GM18951 (cell line): ENCODE results near the gene DDX10.

ENCODE experiments used
- POLR2A ChIP-seq: IDR thresholded peaks from 4 replicates; pipeline ENCODE4 v1.6.1; 2011; ENCODE audit warnings: mild to moderate bottlenecking; ENCODE audit not compliant: insufficient read length, insufficient read depth; ENCODE audit errors: extremely low read depth
- in situ Hi-C: fragments of 300-500 bp; cut with MboI; formaldehyde crosslinking; loops from one replicate; pipeline ENCODE4 v1.12.0; 2022; ENCODE audit warnings: low sequenced_read_pairs, mixed read lengths, inconsistent platforms; ENCODE audit not compliant: unreplicated experiment

The DDX10 gene

DNA sequence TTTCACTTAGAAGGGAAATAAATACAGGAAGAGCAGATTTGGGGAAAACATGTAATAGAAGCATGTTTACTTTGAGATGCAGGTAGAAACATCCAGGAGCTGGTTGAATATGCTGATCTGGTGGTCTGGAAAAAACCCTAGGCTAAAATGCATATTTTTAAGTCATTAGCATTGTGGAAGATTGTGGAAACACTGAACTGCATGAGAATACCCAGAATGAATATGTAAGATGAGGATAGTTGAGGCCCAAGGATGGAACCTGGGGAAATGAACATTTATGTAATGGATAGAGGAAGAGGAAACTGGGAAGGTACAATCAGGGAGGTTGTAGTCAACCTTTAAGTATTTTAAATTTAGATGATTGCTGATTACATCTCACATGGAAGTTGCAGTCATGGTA lies 269.4 kb downstream of the DDX10 start:
- in situ Hi-C loops: no loop called here
- TF ChIP-seq POLR2A: no peak

DNA sequence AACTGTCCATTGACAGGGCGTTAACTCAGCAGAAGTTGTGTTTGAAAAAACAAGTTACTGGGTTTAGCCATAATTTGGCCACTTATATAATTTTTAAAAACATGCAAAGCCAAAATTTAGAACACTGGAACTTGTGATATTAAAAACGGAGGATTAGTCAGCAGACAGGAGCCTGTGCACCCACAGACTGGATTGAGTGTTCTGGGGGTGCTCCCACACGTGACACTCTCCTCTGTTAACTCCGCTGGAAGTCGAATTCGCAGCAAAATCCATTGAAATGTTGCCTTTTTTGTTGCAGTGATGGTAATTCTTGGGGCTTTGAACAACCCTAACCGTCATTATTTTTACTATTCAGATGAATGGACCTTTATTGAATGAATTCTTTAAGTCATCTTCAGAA lies 269.8 kb downstream of the DDX10 start:
- in situ Hi-C loops: no loop called here
- TF ChIP-seq POLR2A: no peak

- no peak for TF ChIP-seq POLR2A
- in situ Hi-C loops: no loop called here
Observed at GRCh38 chr11:108937746-108938145, 272.9 kb downstream of the DDX10 start.

DNA sequence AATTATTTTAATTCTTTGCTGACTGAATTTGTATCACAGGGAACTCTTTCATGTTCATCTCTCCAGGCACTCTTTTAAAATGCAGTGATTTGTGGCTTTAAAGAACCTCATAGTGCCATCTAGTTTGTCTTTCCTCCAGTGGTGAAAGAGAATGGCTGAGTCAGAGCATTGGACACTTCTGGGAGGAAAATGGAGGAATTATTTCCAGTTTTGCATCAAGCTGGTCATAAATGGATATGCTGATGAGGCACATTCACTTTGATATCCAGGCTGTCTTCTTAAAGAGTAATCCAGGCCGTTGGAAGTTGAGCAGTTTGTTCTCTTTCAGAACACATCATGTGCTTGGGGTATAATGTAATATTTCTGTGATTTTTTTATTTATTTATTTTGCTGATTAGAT lies 273.7 kb downstream of the DDX10 start:
- TF ChIP-seq POLR2A: no peak
- in situ Hi-C loops: no loop called here

DNA sequence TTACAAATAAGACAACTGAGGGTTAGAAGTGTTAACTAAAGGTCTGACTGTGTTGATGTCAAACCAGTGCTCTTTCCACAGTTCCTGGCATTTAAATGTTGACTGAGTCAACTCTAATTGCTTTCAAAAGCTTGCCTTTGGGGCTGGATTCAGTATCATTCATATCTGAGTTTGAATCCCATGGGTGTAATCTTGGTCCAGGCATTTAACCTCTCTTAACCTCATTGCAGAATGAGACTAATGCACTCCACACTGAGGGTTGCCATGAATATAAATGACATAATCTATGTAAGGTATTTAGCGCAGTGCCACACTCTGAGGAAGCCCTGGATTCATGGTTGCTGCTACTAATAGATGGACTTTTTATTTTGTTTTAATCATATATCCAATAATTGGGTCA lies 274.3 kb downstream of the DDX10 start:
- TF ChIP-seq POLR2A: no peak
- in situ Hi-C loops: no loop called here

DNA sequence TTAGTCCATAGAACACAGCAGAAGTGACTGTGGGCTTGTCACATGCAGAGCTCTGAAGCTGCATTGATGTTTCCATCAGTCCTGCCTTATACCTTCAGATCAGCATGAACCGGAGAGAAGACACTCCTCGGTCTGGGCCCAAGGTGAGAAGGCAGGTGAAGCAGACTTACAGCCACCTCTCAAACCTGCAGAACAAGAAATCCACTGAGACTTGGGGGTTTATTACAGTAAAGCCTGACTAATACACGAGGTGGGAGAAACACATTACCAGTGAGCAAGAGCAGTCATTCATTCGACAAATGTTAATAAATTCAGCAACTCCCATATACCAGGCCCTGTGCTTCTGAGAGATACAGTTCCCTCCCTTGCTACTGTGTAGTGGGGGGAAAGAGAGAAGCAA lies 279.0 kb downstream of the DDX10 start:
- in situ Hi-C loops: no loop called here

DNA sequence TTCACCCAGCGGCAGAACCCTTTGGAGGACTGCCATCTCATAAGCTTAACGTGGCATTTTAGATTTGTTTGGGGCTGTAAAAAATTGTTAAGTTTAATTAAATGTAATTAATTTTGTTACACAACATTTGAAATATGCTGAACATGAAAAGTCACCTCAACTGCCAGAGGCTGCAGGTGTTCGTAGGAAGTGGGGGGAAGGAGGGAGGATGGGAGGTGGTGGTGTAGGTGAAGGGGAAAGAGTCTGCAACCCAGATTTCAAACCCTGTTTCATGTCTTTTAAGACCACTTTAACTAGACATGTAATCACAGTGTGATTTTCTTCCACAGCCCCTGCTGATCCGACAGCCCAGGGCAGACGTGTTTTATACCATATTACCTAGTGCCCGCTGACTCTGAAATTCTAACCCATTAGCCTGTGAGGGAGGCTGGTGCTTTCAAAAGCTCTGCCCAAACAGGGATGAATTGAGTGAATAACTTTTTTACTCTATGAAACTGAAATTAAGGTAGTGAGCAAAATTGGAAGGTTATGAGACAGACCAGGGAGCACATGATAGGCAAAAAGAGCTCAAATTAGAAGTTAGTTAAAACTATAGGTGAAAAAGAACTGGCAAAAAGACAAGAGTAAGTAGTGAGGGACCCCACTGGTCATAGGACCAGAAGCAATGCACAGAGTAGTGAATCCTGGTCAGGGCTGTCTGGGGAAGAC lies 279.8 kb downstream of the DDX10 start:
- in situ Hi-C loops: no loop called here
- TF ChIP-seq POLR2A: no peak

More for the DNA sequence above, 279.0 kb downstream of the DDX10 start:
- TF ChIP-seq POLR2A: no peak

GRCh38 chr11:108945341-108945740 lies 280.5 kb downstream of the DDX10 start:
- no peak for TF ChIP-seq POLR2A
- in situ Hi-C loops: no loop called here

DNA sequence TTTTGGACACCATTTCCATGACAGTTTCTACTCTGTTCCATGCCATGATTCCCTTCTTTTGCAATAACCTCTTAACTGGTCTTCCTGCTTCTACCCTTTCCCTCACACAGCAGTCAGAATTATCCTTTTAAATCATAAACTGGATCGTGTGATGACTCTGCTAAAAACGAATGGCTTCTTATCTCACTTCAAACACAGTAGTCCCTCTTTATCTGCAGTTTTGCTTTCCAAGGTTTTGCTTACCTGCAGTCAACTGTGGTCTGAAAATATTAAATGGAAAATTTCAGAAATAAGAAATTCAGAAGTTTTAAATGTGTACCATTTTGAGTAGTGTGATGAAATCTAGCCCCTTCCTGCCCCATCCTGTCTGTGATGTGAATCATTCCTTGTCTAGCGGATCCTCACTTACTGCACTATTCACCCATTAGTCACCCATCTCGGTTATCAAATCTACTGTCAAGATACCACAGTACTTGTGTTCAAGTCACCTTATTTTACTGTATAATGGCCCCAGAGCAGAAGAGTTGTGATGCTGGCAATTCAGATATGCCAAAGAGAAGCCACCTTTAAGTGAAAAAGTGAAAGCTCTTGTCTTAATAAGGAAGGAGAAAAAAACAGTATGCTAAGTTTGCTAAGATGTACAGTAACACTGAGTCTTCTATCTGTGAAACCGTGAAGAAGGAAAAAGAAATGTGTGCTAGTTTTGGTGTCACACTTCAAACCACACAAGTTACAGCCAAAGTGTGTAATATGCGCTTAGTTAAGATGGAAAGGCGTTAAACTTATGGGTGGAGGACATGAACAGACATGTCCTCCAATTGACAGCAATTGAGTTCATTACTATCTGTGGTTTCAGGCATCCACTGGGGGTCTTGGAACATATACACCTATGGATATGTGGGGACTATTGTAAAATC lies 283.0 kb downstream of the DDX10 start:
- in situ Hi-C loops: no loop called here
- no peak for TF ChIP-seq POLR2A

DNA sequence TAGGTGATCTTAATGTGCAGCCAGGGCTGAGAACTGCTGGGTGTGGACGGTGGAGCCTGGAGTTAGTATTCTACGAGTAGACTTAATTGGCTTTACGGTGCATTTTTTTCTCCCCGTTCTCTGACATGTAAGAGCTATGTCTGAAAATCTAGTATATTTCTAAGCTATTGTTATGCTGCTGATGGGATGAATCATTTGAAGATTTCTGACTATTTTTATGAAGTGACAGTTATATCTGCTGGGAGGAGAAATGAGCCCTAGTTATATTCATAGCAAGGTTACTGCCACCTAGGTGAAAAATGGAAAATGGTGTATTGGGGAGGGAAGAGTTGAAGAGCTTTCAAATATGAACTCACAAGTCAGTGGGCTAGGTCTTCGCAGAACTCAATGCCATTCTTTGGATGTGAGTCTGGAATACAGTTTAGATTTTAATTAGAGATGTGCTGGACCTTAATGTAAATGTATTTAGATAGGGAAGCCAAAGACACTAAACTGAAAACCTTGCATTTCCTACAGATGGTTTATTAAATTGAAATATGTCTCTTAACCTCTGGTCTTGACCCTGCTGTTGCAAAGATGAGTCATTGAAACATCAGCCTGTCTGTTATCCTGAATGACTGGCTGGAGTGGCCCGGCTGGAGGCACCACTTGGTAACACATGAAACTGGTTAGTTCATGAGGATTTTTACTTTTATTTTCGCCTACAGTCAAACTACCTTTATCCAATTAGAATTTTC lies 293.7 kb downstream of the DDX10 start:
- in situ Hi-C loops: no loop called here
- TF ChIP-seq POLR2A: no peak

DNA sequence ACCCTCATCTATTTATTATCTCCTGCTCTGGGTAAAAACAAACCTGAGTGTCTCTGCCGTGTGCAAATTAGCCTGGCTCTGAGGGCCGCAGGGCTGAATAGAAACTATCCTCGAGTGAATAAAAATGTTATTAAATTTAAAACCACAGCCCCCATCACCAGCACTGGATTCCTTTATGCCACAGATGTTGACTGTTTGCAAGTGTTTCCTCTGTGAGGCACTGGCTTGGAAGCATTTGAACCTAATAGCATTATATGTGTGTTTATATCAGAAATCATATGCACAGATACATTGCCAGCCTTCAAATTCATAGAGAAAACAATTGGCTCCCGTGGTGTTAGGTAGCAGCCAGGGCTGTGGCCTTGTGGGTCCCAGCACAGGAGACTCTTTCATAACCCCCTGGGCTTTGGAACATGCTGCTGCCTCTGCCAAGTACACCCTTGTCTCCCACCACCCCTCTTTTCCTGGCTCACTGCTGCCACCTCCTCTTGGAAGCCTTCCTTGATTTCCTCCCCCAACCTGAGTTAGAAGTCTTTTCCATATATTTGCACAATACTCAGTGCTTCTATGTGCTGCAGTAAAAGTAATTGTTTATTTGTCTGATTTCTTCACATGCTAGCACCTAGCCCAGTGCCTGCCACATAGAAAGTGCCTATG lies 294.4 kb downstream of the DDX10 start:
- TF ChIP-seq POLR2A: no peak
- in situ Hi-C loops: no loop called here

DNA sequence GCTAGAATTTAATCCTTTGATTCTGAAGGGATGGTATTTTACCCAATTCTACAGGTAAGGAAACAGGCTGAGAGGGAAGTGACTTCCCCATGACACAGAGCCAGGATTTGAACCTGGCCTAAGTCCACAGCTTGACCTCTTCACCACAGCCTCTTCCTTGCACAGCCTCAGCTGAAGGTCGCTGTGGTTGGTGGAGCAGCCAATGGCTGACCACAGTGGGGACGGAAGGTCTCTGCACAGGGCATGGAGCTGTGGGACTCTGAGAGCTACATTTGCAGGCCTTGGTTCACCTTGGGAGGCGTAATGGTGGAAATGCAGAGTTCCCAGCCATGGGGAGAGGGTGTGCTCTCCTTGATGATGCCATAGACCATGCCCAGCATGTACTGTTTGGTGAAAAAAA lies 295.0 kb downstream of the DDX10 start:
- TF ChIP-seq POLR2A: no peak
- in situ Hi-C loops: no loop called here

GRCh38 chr11:108960501-108960900 lies 295.6 kb downstream of the DDX10 start:
- in situ Hi-C loops: no loop called here
- no peak for TF ChIP-seq POLR2A
